Left kidney (tissue), 2 donors: ENCODE results near the gene EXOC6. TPM values are rescaled to one million over a fixed set of nuclear protein-coding genes. Genes with fewer than 3 reads are reported as not detected.
"Not testable (repeated sequence)": the region's sequence is repeated elsewhere in the genome, so short reads cannot be mapped to it uniquely, and the experiment has no call there.

ENCODE experiments used
- DNase-seq: peaks from one replicate; pipeline ENCODE4 v3.0.0-alpha.2; 2013
- polyA plus RNA-seq: library from polyadenylated mRNA; unstranded; fragments of 120-200 nt; gene quantifications from one replicate; pipeline ENCODE4 v1.2.1, GENCODE V29; 2013; ENCODE audit not compliant: insufficient read length

EXOC6 gene
- polyA plus RNA-seq, 1 donor: 19.3 TPM

GRCh38 chr10:92938841-92939240 is 90.5 kb downstream of the EXOC6 start:
- DNase-seq: no peak

GRCh38 chr10:92942226-92942625 is 93.9 kb downstream of the EXOC6 start:
- no peak for DNase-seq

- DNase-seq: no peak
Measured at GRCh38 chr10:92946491-92946890, 98.2 kb downstream of the EXOC6 start.

- not testable (repeated sequence) for DNase-seq
Measured at GRCh38 chr10:92952573-92952972, 104.3 kb downstream of the EXOC6 start.

- DNase-seq: no peak
Measured at GRCh38 chr10:92957223-92958010, 109.1 kb downstream of the EXOC6 start.

- no peak for DNase-seq
Measured at GRCh38 chr10:92961638-92962037, 113.3 kb downstream of the EXOC6 start.

- DNase-seq: peak; percentile 68
Measured at GRCh38 chr10:92965314-92965713, 117.0 kb downstream of the EXOC6 start.

GRCh38 chr10:92967641-92968040 is 119.3 kb downstream of the EXOC6 start:
- DNase-seq: no peak

- no peak for DNase-seq
Measured at GRCh38 chr10:92969151-92969550, 120.8 kb downstream of the EXOC6 start.

GRCh38 chr10:92970301-92971070 is 122.2 kb downstream of the EXOC6 start:
- DNase-seq: no peak

GRCh38 chr10:92972066-92972870 is 123.9 kb downstream of the EXOC6 start:
- DNase-seq: no peak

- DNase-seq: no peak
Measured at GRCh38 chr10:92972886-92973285, 124.6 kb downstream of the EXOC6 start.

GRCh38 chr10:92976278-92976677 is 128.0 kb downstream of the EXOC6 start:
- DNase-seq: not testable (repeated sequence)

GRCh38 chr10:92989250-92989649 is 140.9 kb downstream of the EXOC6 start:
- DNase-seq: no peak

GRCh38 chr10:92990615-92991014 is 142.3 kb downstream of the EXOC6 start:
- DNase-seq: no peak

GRCh38 chr10:92991513-92991912 is 143.2 kb downstream of the EXOC6 start:
- no peak for DNase-seq

GRCh38 chr10:92993699-92994272 is 145.5 kb downstream of the EXOC6 start:
- no peak for DNase-seq

GRCh38 chr10:92995509-92995908 is 147.2 kb downstream of the EXOC6 start:
- DNase-seq: no peak

- DNase-seq: no peak
Measured at GRCh38 chr10:92997620-92998019, 149.3 kb downstream of the EXOC6 start.

GRCh38 chr10:92999191-92999590 is 150.9 kb downstream of the EXOC6 start:
- DNase-seq: no peak

GRCh38 chr10:93006435-93007039 is 158.2 kb downstream of the EXOC6 start:
- peak; percentile 63 for DNase-seq

- no peak for DNase-seq
Measured at GRCh38 chr10:93015722-93016121, 167.4 kb downstream of the EXOC6 start.
